ENCODE data around the gene CFLAR.
"Not testable (repeated sequence)": the region's sequence is repeated elsewhere in the genome, so short reads cannot be mapped to it uniquely, and the experiment has no call there.

CFLAR gene

DNA sequence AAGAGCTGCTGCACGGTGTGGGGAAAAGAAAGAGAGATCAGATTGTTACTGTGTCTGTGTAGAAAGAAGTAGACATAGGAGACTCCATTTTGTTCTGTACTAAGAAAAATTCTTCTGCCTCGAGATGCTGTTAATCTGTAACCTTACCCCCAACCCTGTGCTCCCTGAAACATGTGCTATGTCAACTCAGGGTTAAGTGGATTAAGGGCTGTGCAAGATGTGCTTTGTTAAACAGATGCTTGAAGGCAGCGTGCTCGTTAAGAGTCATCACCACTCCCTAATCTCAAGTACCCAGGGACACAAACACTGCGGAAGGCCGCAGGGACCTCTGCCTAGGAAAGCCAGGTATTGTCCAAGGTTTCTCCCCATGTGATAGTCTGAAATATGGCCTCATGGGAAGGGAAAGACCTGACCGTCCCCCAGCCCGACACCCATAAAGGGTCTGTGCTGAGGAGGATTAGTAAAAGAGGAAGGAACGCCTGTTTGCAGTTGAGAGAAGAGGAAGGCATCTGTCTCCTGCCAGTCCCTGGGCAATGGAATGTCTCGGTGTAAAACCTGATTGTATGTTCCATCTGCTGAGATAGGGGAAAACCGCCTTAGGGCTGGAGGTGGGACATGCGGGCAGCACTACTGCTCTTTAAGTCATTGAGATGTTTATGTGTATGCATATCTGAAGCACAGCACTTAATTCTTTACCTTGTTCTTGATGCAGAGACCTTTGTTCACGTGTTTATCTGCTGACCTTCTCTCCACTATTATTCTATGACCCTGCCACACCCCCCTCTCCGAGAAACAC lies 23.2 kb downstream of the CFLAR start:
- not testable (repeated sequence) for H3K4me3 Mint-ChIP-seq; ATAC-seq (replicated peaks; ENCODE audit: extremely low read depth, poor library complexity, severe bottlenecking); H3K27ac Mint-ChIP-seq (ENCODE audit: low read depth); DNase-seq (ENCODE audit: low spot score in 2 of 2); H3K27me3 Mint-ChIP-seq; H3K9me3 Mint-ChIP-seq
- Mint-ChIP-seq H3K4me1 (peaks cover 27% of the 10 kb centered on the region), H3K36me3 (ENCODE audit: insufficient read depth) (peaks cover 80% of the 10 kb centered on the region)

- no peaks in the 10 kb centered on the region for H3K27me3 Mint-ChIP-seq
- no peak overlapping the region for H3K27ac Mint-ChIP-seq (ENCODE audit: low read depth)
- H3K4me3 Mint-ChIP-seq, result no peak overlapping the region
- H3K36me3 Mint-ChIP-seq (ENCODE audit: insufficient read depth), result peaks cover 79% of the 10 kb centered on the region
- ATAC-seq (replicated peaks; ENCODE audit: extremely low read depth, poor library complexity, severe bottlenecking) (no peak), DNase-seq (ENCODE audit: low spot score in 2 of 2) (no peak)
- H3K4me1 Mint-ChIP-seq, result peaks cover 25% of the 10 kb centered on the region
- H3K9me3 Mint-ChIP-seq, result no peaks in the 10 kb centered on the region
These were observed 24.1 kb downstream of the CFLAR start for GRCh38 chr2:201139836-201140604.

- no peak for DNase-seq (ENCODE audit: low spot score in 2 of 2)
- Mint-ChIP-seq H3K27ac (ENCODE audit: low read depth) (no peak overlapping the region), H3K4me3 (no peak overlapping the region), H3K27me3 (no peaks in the 10 kb centered on the region), H3K9me3 (no peaks in the 10 kb centered on the region), H3K36me3 (ENCODE audit: insufficient read depth) (peaks cover 63% of the 10 kb centered on the region), H3K4me1 (peaks cover 19% of the 10 kb centered on the region)
- no peak for ATAC-seq (replicated peaks; ENCODE audit: extremely low read depth, poor library complexity, severe bottlenecking)
These were observed 28.4 kb downstream of the CFLAR start for GRCh38 chr2:201144101-201145051.

DNA sequence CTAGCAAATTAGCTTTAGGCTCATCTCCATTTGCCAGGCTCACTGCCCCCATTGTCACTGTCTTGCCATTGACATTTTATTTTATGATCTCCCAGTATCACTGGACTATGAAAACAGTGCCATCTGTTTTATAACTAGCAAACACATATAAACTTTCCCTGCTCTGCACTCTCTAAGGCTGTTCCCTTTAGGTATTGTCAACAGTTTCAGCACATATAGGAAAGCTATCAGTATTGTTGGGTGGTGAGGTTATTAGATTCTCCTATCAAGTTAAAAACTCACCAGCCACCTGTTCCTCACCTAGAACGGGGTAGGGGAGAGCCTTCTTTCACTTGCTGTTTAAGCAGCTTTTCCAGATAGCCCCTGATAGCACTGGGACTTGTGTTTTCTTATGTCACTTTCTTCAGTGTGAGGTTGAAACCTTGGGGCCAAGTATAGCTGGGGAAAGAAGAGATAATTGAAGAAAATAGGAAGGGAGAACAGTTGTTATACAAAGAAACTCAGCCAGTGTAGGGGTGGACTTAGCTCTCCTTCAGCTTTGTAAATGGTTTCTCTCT lies 32.5 kb downstream of the CFLAR start:
- Mint-ChIP-seq H3K9me3 (no peaks in the 10 kb centered on the region), H3K4me1 (peaks cover 46% of the 10 kb centered on the region), H3K36me3 (ENCODE audit: insufficient read depth) (peaks cover 64% of the 10 kb centered on the region), H3K27me3 (no peaks in the 10 kb centered on the region), H3K27ac (ENCODE audit: low read depth) (peak overlapping the region; percentile 93), H3K4me3 (no peak overlapping the region)
- DNase-seq (ENCODE audit: low spot score in 2 of 2), result no peak
- no peak for ATAC-seq (replicated peaks; ENCODE audit: extremely low read depth, poor library complexity, severe bottlenecking)

- Mint-ChIP-seq H3K4me1 (peaks cover 49% of the 10 kb centered on the region), H3K27ac (ENCODE audit: low read depth) (peak overlapping the region; percentile 93), H3K36me3 (ENCODE audit: insufficient read depth) (peaks cover 61% of the 10 kb centered on the region)
These were observed 33.3 kb downstream of the CFLAR start for GRCh38 chr2:201149064-201149820.

GRCh38 chr2:201149821-201150165 lies 33.8 kb downstream of the CFLAR start:
- not testable (repeated sequence) for DNase-seq (ENCODE audit: low spot score in 2 of 2); H3K9me3 Mint-ChIP-seq; H3K4me3 Mint-ChIP-seq; H3K27me3 Mint-ChIP-seq; ATAC-seq (replicated peaks; ENCODE audit: extremely low read depth, poor library complexity, severe bottlenecking)
- H3K27ac Mint-ChIP-seq (ENCODE audit: low read depth), result peak overlapping the region; percentile 93
- peaks cover 54% of the 10 kb centered on the region for H3K4me1 Mint-ChIP-seq
- peaks cover 64% of the 10 kb centered on the region for H3K36me3 Mint-ChIP-seq (ENCODE audit: insufficient read depth)

More at GRCh38 chr2:201149064-201149820, 33.3 kb downstream of the CFLAR start:
- DNase-seq (ENCODE audit: low spot score in 2 of 2) (no peak), ATAC-seq (replicated peaks; ENCODE audit: extremely low read depth, poor library complexity, severe bottlenecking) (no peak)
- no peaks in the 10 kb centered on the region for H3K27me3 Mint-ChIP-seq
- no peaks in the 10 kb centered on the region for H3K9me3 Mint-ChIP-seq
- H3K4me3 Mint-ChIP-seq, result no peak overlapping the region

DNA sequence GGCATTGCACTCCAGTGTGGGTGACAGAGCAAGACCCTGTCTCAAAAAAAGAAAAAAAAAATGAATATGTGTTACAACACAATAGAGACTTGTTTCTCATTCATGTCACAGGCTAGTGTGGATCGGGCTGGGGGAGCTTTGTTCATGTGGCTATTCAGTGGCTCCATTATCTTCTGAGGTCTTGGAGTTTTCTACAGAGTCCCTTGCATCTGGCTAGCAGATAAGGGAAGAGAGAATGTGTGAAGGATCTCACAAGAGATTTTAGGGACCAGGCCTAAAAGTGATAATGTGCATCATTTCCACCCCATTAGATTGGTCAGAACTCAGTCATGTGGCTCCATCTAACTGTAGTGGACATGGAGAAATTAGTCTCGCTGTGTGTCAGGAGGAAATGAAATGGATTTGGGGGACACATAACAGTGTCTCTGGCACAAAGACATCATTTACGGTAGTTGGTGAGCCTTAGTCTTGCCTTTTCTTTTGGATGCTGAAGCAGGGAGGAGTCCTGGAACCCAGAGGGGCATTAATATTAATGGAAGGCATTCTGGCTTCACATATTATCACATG lies 34.6 kb downstream of the CFLAR start:
- ATAC-seq (replicated peaks; ENCODE audit: extremely low read depth, poor library complexity, severe bottlenecking) (no peak), DNase-seq (ENCODE audit: low spot score in 2 of 2) (no peak)
- Mint-ChIP-seq H3K4me3 (no peak overlapping the region), H3K9me3 (no peaks in the 10 kb centered on the region), H3K27ac (ENCODE audit: low read depth) (peak overlapping the region; percentile 93), H3K36me3 (ENCODE audit: insufficient read depth) (peaks cover 68% of the 10 kb centered on the region), H3K27me3 (no peaks in the 10 kb centered on the region), H3K4me1 (peaks cover 54% of the 10 kb centered on the region)

DNA sequence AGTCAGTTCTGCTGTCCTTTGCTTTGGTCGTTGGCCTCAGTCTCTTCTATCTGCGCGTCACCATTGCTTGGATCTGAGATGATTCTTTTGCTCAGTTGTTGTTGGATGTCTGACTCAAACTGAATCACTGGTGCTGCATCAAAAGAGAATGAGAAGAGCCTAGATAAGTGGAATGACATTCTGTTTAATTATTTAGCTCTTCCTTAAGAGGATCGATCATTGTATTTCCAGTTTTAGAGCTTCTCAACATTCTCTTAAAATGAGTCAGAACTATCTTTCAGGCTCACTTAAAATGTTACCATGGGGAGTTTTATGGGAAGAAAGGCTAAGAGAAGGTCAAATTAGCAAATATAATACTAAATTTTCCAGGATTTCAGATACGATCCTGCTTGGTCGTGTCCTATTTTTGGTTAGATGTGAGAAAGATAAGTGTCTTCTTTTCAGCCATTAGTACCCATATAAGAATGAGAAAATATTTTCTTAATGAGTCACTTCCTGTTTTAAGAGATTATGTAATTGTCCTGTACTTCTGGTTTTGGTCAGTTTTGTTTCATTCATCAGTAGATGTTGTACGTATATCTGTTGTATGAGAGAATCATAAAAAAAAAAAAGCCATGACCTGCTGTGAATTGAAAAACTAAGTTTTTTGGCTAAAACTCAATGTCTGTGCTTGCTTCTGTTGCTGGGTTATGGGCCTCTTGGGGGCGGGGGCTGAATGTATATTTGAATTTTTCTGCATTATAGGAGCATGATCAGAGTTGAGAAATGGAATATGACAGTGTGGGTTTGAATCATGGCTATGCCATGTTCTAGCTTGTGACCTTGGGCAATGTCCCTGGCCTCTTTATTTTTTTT lies 35.4 kb downstream of the CFLAR start:
- Mint-ChIP-seq H3K4me1 (peaks cover 52% of the 10 kb centered on the region), H3K36me3 (ENCODE audit: insufficient read depth) (peaks cover 71% of the 10 kb centered on the region), H3K27ac (ENCODE audit: low read depth) (peak overlapping the region; percentile 93), H3K9me3 (no peaks in the 10 kb centered on the region), H3K4me3 (no peak overlapping the region), H3K27me3 (no peaks in the 10 kb centered on the region)
- DNase-seq (ENCODE audit: low spot score in 2 of 2) (no peak), ATAC-seq (replicated peaks; ENCODE audit: extremely low read depth, poor library complexity, severe bottlenecking) (peak; percentile 60)

- H3K27me3 Mint-ChIP-seq, result no peaks in the 10 kb centered on the region
- peaks cover 52% of the 10 kb centered on the region for H3K4me1 Mint-ChIP-seq
- no peaks in the 10 kb centered on the region for H3K9me3 Mint-ChIP-seq
- no peak overlapping the region for H3K4me3 Mint-ChIP-seq
- no peak for DNase-seq (ENCODE audit: low spot score in 2 of 2)
- peak overlapping the region; percentile 93 for H3K27ac Mint-ChIP-seq (ENCODE audit: low read depth)
- H3K36me3 Mint-ChIP-seq (ENCODE audit: insufficient read depth), result peaks cover 72% of the 10 kb centered on the region
- ATAC-seq (replicated peaks; ENCODE audit: extremely low read depth, poor library complexity, severe bottlenecking), result no peak
These were observed 36.6 kb downstream of the CFLAR start for GRCh38 chr2:201152517-201152916.

- H3K9me3 Mint-ChIP-seq, result no peaks in the 10 kb centered on the region
- H3K27ac Mint-ChIP-seq (ENCODE audit: low read depth), result peak overlapping the region; percentile 93
- H3K27me3 Mint-ChIP-seq, result no peaks in the 10 kb centered on the region
- no peak for ATAC-seq (replicated peaks; ENCODE audit: extremely low read depth, poor library complexity, severe bottlenecking)
- no peak overlapping the region for H3K4me3 Mint-ChIP-seq
- no peak for DNase-seq (ENCODE audit: low spot score in 2 of 2)
- peaks cover 56% of the 10 kb centered on the region for H3K4me1 Mint-ChIP-seq
- H3K36me3 Mint-ChIP-seq (ENCODE audit: insufficient read depth), result peaks cover 79% of the 10 kb centered on the region
These were observed 37.2 kb downstream of the CFLAR start for GRCh38 chr2:201152999-201153815.
